Astrocyte of the spinal cord (primary cell): ENCODE measurements around the gene KDM1B.

Experiments used
- DNase-seq: peaks from one replicate; pipeline ENCODE4 v3.0.0; 2011; ENCODE audit warnings: low read depth, low spot score
- H3K4me3 ChIP-seq: 2 replicates; pipeline ENCODE4 v1.5.1; 2011; ENCODE audit warnings: low read depth, mild to moderate bottlenecking, low read length, moderate library complexity
- CTCF ChIP-seq: IDR thresholded peaks from 2 replicates; pipeline ENCODE4 v1.5.1; 2012; ENCODE audit warnings: low read depth, mild to moderate bottlenecking, low read length, inconsistent platforms
- in situ Hi-C: cut with HindIII; loops from 2 replicates; pipeline ENCODE4 v1.10.0; 2017; ENCODE audit warnings: low sequenced_read_pairs

KDM1B gene

GRCh38 chr6:18244251-18244650 lies 89.0 kb downstream of the KDM1B start:
- H3K4me3 ChIP-seq = no peak overlapping the region
- in situ Hi-C loops = no loop called here
- no peak for DNase-seq
- TF ChIP-seq CTCF = no peak

- no peak for TF ChIP-seq CTCF
- no peak overlapping the region for H3K4me3 ChIP-seq
- no peak for DNase-seq
- in situ Hi-C loops = no loop called here
Observed at GRCh38 chr6:18245079-18245478, 89.9 kb downstream of the KDM1B start.

- H3K4me3 ChIP-seq = no peak overlapping the region
- TF ChIP-seq CTCF = no peak
- in situ Hi-C loops = no loop called here
- no peak for DNase-seq
Observed at GRCh38 chr6:18245642-18246041, 90.4 kb downstream of the KDM1B start.

GRCh38 chr6:18246205-18246604 lies 91.0 kb downstream of the KDM1B start:
- DNase-seq = no peak
- no peak overlapping the region for H3K4me3 ChIP-seq
- in situ Hi-C loops = no loop called here
- TF ChIP-seq CTCF = no peak

GRCh38 chr6:18247002-18247401 lies 91.8 kb downstream of the KDM1B start:
- in situ Hi-C loops = no loop called here
- TF ChIP-seq CTCF = no peak
- no peak overlapping the region for H3K4me3 ChIP-seq
- DNase-seq = no peak

- in situ Hi-C loops = no loop called here
- no peak for TF ChIP-seq CTCF
- H3K4me3 ChIP-seq = no peak overlapping the region
- DNase-seq = no peak
Observed at GRCh38 chr6:18248698-18249097, 93.5 kb downstream of the KDM1B start.

GRCh38 chr6:18249271-18249670 lies 94.0 kb downstream of the KDM1B start:
- no peak overlapping the region for H3K4me3 ChIP-seq
- no peak for TF ChIP-seq CTCF
- DNase-seq = no peak
- in situ Hi-C loops = no loop called here
